PC-9 (cell line): ENCODE data around the gene SLCO6A1. TPM values are rescaled to one million over a fixed set of nuclear protein-coding genes. Genes with fewer than 3 reads are reported as not detected.

ENCODE experiments used
- BruUV-seq: library from RNA; stranded (reverse); fragments of 400-500 nt; replicated peaks from 2 replicates; lab custom pipeline; 2021; lab: Mats Ljungman, UMichigan
- CTCF ChIA-PET: fragments of 300-600 bp; sonication (Branson Sonifier 250); formaldehyde crosslinking; loops from one replicate; lab custom pipeline; 2022; ENCODE audit warnings: antibody characterized with exemption; lab: Charles Lee
- POLR2A ChIA-PET: fragments of 300-600 bp; sonication (Branson Sonifier 250); formaldehyde crosslinking; loops from one replicate; lab custom pipeline; 2022; ENCODE audit warnings: antibody characterized with exemption; ENCODE audit not compliant: unreplicated experiment; lab: Charles Lee
- DNase-seq, 2 experiments: peaks; one replicate each; pipeline versions ENCODE4 v3.0.0 to v3.0.0-alpha.2; 2015 to 2022; ENCODE audit warnings: mixed read lengths in 1 of 2
- H2AFZ ChIP-seq: fragments of 200-600 bp; sonication (generic); 2 replicates; pipeline ENCODE4 v1.8.1; 2017; ENCODE audit warnings: antibody characterized with exemption
- H3F3A ChIP-seq: fragments of 200-600 bp; sonication (generic); 2 replicates; pipeline ENCODE4 v1.8.1; 2017; ENCODE audit warnings: antibody characterized with exemption, mild to moderate bottlenecking, low read depth; ENCODE audit not compliant: insufficient read depth
- H3K27ac ChIP-seq: fragments of 200-600 bp; sonication (generic); 2 replicates; pipeline ENCODE4 v1.6.1; 2016; ENCODE audit warnings: mixed run types
- H3K27me3 ChIP-seq: fragments of 200-600 bp; sonication (generic); 2 replicates; pipeline ENCODE4 v1.6.1; 2016; ENCODE audit warnings: low read depth, mixed run types; ENCODE audit not compliant: insufficient read depth
- H3K36me3 ChIP-seq: fragments of 200-600 bp; sonication (generic); 2 replicates; pipeline ENCODE4 v1.6.1; 2016; ENCODE audit warnings: low read depth, mixed run types
- H3K4me1 ChIP-seq: fragments of 200-600 bp; sonication (generic); replicated peaks from 2 replicates; pipeline ENCODE4 v1.6.1; 2016; ENCODE audit warnings: mixed run types; ENCODE audit not compliant: insufficient read depth
- H3K4me2 ChIP-seq: fragments of 200-600 bp; sonication (generic); 2 replicates; pipeline ENCODE4 v1.6.1; 2017; ENCODE audit warnings: mixed run types
- H3K4me3 ChIP-seq: fragments of 200-600 bp; sonication (generic); 2 replicates; pipeline ENCODE4 v1.6.1; 2016; ENCODE audit warnings: mixed run types
- H3K79me2 ChIP-seq: fragments of 200-600 bp; sonication (generic); 2 replicates; pipeline ENCODE4 v1.6.1; 2017; ENCODE audit warnings: low read depth, mixed run types
- H3K9me2 ChIP-seq: fragments of 200-600 bp; sonication (generic); 2 replicates; pipeline ENCODE4 v1.8.1; 2017; ENCODE audit warnings: mild to moderate bottlenecking; ENCODE audit not compliant: insufficient read depth
- H3K9me3 ChIP-seq: fragments of 200-600 bp; sonication (generic); 2 replicates; pipeline ENCODE4 v1.8.1; 2016; ENCODE audit warnings: low read depth; ENCODE audit not compliant: insufficient read depth
- H4K20me1 ChIP-seq: fragments of 200-600 bp; sonication (generic); 2 replicates; pipeline ENCODE4 v1.8.1; 2017; ENCODE audit not compliant: insufficient read depth
- CTCF ChIP-seq: fragments of 200-600 bp; sonication (generic); conservative IDR thresholded peaks from 2 replicates; pipeline ENCODE4 v1.6.1; 2017; ENCODE audit warnings: mixed run types, antibody characterized with exemption, mild to moderate bottlenecking, moderate library complexity
- EZH2 ChIP-seq: fragments of 200-600 bp; sonication (generic); IDR thresholded peaks from 2 replicates; pipeline ENCODE4 v1.8.0; 2017; ENCODE audit warnings: antibody characterized with exemption, low read depth
- intact Hi-C: fragments of 100-400 bp; cut with micrococcal nuclease; formaldehyde crosslinking; loops from one replicate; pipeline ENCODE4 v1.10.0; 2022; ENCODE audit not compliant: unreplicated experiment
- total RNA-seq: library from RNA; stranded (reverse); gene quantifications from 2 replicates; pipeline ENCODE4 v1.2.3, GENCODE V29; 2021

The SLCO6A1 gene
- total RNA-seq, 1 experiment from 2014 or later = not detected

GRCh38 chr5:102324714-102325113 is 174.1 kb downstream of the SLCO6A1 start:
- ChIA-PET CTCF (no interaction called here), POLR2A (no interaction called here)
- Histone ChIP-seq H2AFZ (no peak overlapping the region), H3K9me2 (no peaks in the 10 kb centered on the region; the same call in 1 of the 2 replicates), H3F3A (no peaks in the 10 kb centered on the region), H3K79me2 (no peaks in the 10 kb centered on the region), H3K36me3 (no peaks in the 10 kb centered on the region), H3K4me1 (no peaks in the 10 kb centered on the region), H3K9me3 (no peaks in the 10 kb centered on the region), H3K27ac (no peak overlapping the region), H3K27me3 (no peaks in the 10 kb centered on the region), H3K4me3 (no peak overlapping the region), H3K4me2 (no peak overlapping the region), H4K20me1 (no peaks in the 10 kb centered on the region)
- no peak for DNase-seq
- no TSS peak for BruUV-seq
- TF ChIP-seq EZH2 = no peak
- TF ChIP-seq CTCF = no peak
- intact Hi-C loops = no loop called here

Other genes starting within 250 kb of the SLCO6A1 start
- 0.48 and 2.5 TPM in 2 replicates for gene SLCO4C1, start 202.7 kb downstream of the SLCO6A1 start, total RNA-seq